NCI-H524 (cell line): ENCODE results near the gene MYH11.

Experiments
- DNase-seq, 2 experiments: peaks; one replicate each; lab custom pipeline; 2025; lab: John Stamatoyannopoulos, UW

Gene MYH11

DNA sequence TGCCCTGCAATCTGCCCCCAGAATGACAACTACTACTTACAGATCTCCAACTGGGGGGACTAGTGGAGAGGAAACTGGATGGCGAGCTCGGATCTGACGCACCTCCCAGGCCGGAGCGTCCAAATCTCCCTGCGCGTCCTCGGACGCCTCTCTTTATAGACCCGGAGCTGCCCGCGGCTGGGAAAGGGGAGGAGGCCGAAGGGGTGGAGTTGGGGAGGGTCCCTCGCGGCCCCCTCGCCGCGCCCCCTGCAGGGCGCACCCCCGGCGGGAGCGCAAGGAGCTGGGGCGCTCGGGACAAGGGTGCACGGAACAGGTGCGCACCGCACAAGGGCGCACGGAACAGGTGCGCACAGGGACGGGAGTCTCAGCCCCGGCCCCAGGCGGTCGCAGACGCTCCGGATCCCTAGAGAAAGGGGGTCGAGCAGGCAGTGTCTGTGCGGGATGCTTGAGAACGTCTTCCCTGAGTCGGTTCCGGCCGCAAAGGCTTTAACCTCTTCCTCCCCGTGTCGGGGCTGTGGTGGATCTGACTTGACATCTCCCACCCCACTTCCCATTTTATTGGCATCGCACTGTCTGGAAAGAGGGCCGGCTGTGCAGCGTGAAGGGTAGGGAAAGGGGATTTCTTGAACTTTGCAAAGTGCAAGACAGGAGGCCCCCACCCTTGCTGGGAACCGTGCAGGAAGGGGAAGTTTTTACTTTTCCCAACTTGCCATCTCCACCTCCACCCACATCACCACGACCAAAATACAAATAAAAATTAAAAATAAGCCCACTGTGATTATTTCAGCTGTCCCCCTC is at the start of gene MYH11:
Gene MYH11, minus strand, starts transcription at position 128 of the 798 bp plus-strand sequence. CDS start 18,776 bp downstream, outside the sequence.
- DNase-seq = no peak

DNA sequence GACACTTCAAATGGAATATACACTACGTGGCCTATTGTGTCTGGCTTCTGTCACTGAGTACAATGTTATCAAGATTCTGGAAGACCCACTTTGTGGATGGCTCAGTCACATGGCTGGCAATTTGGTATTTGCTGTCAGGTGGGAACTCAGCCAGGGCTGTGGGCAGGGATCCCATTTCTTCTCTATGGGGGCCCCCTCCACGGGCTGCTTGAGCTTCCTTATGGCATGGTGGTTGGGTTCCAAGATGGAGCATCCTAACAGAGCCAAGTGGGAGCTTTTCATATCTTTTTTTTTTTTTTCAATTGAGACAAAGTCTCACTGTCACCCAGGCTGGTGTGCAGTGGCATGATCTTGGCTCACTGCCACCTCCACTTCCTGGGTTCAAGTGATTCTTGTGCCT is 49.6 kb upstream of the MYH11 start:
- DNase-seq = no peak

GRCh38 chr16:15903960-15904359 is 47.1 kb upstream of the MYH11 start:
- DNase-seq = no peak

DNA sequence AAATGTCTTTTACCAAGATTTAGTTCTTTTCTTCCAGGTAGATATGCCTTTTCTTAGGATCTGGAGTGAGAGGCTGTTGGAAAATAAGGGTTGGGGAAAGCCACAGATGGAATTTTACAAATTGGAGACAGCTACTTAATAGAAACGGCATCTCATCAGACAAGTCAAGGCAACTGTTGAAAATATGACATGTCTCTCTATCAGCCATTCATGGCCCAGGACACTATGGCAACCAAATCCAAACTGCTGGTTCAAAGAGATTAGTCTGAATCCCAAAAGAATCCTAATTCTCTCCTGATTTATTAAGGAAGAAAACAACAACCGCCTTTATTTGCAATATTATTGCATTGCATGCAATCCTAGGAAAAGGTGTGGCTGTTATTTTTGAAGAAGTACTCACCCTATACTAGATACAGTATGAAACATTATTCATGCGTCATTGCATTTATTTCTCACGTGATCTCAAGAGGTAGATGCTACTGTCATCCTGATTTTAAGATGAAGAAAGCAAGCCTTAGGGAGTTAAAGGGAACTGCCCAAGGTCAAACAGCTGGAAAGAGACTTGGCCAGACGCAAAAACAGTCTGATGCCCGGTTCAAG is 44.2 kb upstream of the MYH11 start:
- no peak for DNase-seq

GRCh38 chr16:15900357-15900756 is 43.5 kb upstream of the MYH11 start:
- no peak for DNase-seq

- DNase-seq = no peak
Observed at GRCh38 chr16:15899538-15900100, 42.8 kb upstream of the MYH11 start.

DNA sequence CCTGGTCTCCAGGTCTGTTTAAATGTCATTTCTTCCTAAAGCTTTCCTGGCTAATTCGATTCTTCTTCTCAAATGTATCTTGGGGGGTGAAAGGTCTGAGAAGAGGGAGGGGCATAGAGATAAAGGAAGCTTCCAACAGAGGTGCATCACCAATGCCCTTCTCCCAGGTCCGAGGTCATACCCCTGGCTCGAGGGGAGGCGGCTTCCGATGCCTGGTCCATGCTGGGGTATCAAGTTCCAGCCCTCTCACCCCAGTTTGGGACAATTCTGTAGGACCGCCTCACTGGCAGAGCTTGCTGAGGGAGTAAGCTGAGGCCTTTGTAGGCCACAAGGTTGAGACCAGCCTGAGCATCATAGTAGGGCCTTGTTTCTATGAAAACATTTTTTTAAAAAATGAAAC is 41.8 kb upstream of the MYH11 start:
- DNase-seq = no peak

GRCh38 chr16:15897834-15898254 is 41.0 kb upstream of the MYH11 start:
- no peak for DNase-seq

DNA sequence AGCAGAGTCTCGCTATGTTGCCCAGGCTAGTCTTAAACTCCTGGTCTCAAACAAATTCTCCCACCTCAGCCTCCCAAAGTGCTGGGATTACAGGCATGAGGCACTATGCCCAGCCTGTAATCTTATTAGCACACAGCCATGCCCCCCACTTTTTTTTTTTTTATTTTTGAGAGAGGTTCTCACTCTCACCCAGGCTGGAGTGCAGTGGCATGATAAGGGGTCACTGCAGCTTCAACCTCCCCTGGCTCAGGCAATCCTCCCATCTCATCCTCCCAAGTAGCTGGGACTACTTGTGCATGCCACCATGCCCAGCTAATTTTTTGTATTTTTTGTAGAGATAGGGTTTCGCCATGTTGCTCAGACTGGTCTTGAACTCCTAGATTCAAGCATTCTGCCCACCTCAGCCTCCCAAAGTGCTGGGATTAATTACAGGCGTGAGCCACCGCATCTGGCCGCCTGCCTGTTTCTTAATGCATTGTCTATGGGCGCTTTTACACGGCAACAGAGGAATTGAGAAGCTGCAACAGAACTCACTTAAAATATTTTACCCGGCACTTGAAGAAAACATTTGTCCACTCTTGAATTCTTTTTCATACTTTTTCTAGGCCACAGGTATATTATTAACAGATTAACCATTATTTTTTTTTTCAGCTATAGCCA is 40.4 kb upstream of the MYH11 start:
- DNase-seq = no peak

GRCh38 chr16:15894571-15895374 is 37.9 kb upstream of the MYH11 start:
- no peak for DNase-seq

DNA sequence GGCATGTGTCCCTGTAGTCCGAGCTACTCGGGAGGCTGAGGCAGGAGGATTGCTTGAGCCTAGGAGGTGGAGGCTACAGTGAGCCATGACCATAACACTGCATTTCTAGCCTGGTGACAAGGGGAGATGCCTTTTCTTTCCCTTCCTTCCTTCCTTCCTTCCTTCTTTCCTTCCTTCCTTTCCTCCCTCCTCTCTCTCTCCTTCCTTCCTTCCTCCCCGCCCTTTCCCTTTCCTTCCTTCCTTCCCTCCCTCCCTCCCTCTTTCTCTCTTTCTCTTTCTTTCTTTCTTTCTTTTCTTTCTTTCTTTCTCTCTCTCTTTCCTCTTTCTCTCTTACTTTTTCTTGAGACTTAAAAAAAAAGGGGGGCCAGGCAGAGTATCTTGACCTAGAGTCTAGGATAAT is 34.7 kb upstream of the MYH11 start:
- no peak for DNase-seq

GRCh38 chr16:15888072-15888976 is 31.5 kb upstream of the MYH11 start, which contains the start of gene CEP20:
Gene CEP20, minus strand, starts transcription at chr16:15888603. Its CDS starts 18 bp downstream, at chr16:15888585.
- peak; percentile 99 for DNase-seq

DNA sequence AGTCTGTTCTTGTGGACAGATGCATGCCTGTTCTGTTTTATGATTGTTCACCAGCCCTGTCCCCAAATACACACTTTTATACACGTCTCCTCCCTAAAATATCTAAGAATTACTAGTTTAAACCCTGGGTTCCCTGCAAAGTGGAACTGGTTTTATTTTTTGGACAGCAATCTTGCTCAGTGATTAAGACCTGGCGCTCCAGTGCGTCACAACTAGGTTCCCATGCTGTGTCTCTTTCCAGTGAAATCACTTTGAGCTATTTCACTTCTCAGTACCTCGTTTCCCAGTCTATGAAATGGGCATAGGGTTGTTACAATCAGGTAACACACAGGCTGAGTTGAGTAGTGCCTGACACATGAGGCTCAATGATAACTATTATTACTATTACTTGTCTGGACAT is 30.5 kb upstream of the MYH11 start:
- no peak for DNase-seq

GRCh38 chr16:15886078-15886477 is 29.2 kb upstream of the MYH11 start:
- DNase-seq = no peak

- no peak for DNase-seq
Observed at GRCh38 chr16:15885560-15886001, 28.8 kb upstream of the MYH11 start.

DNA sequence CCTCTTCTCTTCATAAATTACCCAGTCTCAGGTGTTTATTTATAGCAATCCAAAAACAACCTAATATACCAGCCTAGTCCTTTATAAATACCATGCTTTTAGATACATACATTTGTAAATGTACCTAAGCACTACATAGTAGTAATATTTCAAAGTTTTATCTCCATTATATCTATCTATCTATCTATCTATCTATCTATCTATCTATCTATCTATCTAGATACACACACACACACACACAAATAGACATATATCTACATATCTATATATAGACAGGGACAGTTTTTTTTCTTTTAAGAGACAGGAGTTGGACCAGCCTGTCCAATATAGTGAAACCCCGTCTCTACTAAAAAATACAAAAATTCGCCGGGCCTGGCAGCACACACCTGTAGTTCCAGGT is 25.7 kb upstream of the MYH11 start:
- DNase-seq = no peak

GRCh38 chr16:15881794-15882379 is 25.1 kb upstream of the MYH11 start:
- DNase-seq = no peak

DNA sequence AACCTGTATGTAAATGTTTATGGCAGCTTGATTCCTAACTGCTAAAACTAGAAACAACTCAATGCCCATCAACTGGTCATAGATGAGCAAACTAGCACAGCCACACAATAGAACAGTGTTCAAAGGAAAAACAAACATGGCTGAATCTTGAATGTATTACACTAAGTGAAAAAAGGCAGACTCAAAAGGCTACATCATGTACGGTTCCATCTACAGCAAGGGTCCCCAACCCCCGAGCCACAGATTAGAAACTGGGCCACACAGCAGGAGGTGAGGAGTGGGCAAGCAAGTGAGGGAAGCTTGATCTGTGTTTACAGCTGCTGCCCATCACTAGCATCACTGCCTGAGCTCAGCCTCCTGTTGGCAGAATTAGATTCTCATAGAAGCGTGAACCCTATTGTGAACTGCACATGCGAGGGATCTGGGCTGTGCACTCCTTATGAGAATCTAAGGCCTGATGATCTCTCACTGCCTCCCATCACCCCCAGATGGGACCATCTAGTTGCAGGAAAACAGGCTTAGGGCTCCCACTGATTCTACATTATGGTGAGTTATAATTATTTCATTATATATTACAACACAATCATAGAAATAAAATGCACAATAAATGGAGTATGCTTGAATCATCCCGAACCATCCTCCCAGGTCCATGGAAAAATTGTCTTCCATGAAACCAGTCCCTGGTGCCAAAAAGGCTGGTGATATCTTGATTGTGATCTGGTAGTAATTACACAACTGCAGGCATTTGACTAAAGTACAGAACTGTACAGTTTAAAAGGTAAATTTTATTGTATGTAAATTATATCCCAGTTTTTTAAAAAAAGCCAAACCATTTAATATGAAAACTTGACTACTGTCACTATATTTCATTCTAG is 23.8 kb upstream of the MYH11 start:
- no peak for DNase-seq

DNA sequence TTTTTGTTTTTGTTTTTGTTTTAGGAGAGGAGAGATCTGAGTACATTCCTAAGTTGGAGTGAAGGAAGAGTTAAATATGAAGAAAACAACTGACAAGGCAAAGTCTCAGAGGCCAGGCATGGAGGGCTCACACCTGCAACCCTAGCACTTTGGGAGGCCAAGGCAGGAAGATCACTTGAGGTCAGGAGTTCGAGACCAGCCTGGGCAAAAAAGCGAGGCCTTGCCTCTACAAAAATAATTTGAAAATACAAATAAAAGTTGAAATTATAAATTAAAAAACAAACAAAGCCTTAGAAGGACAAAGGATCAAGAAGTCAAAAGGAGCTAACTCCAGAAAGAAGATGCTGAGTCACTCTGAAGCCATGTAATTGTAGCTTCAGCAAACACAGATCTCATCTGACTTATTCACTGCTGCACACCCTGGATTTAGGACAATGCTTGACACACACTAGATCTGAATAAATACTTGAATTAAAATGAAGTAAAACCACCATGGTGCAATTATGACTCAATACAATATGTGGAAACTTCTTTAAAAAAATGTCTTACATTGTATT is 22.5 kb upstream of the MYH11 start:
- DNase-seq = no peak
